ENCODE data around the gene HVCN1.
"Not testable (repeated sequence)": the region's sequence is repeated elsewhere in the genome, so short reads cannot be mapped to it uniquely, and the experiment has no call there.

The HVCN1 gene

GRCh38 chr12:110688446-110689280 lies at the start of gene HVCN1:
Gene HVCN1, minus strand, starts transcription at chr12:110689115. Its CDS starts 5,870 bp downstream, at chr12:110683245.
- peak; percentile 25 for DNase-seq (ENCODE audit: low read depth)

GRCh38 chr12:110737532-110737931 lies 48.6 kb upstream of the HVCN1 start:
- no peak for DNase-seq (ENCODE audit: low read depth)

- DNase-seq (ENCODE audit: low read depth) = not testable (repeated sequence)
These were observed 48.1 kb upstream of the HVCN1 start for GRCh38 chr12:110737016-110737415.

GRCh38 chr12:110733900-110734299 lies 45.0 kb upstream of the HVCN1 start:
- DNase-seq (ENCODE audit: low read depth) = no peak

GRCh38 chr12:110733089-110733715 lies 44.3 kb upstream of the HVCN1 start:
- no peak for DNase-seq (ENCODE audit: low read depth)

DNA sequence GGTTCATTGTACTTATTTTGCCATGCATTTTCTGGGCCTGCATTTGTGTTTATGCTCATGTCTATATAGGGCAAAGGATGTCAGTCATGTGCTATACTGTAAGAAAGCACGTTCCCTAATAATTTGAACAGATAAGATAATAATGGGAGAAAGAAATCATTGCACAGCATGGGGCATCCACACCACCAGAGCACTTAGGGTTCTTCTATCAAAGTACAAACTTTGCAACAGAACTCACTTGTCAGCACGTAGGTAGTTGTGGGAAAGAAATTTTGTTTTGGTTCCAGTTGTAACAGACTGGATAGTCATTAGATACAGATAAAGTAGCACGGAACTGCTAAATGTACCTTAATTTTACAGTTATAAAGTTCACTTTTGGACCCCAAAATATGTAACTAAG lies 43.7 kb upstream of the HVCN1 start:
- no peak for DNase-seq (ENCODE audit: low read depth)

DNA sequence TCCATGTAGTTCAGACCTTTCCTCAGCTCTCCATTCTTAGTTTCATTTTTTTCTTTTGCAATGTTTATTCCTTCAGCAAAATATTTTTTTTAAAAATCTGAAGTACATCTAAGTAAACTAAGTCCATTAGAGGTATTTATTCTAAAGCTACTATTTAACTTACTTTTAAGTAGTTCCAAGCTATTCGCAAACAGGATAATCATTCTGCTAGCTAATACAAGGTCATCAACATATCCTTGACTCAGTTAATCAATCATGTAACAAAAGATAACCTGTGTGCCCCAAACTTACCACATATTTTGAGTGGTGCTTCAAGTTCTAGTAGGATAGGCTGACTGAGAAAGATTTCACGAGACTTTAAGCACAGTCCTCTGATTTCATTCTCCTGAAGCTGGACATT lies 42.6 kb upstream of the HVCN1 start:
- DNase-seq (ENCODE audit: low read depth) = no peak

DNA sequence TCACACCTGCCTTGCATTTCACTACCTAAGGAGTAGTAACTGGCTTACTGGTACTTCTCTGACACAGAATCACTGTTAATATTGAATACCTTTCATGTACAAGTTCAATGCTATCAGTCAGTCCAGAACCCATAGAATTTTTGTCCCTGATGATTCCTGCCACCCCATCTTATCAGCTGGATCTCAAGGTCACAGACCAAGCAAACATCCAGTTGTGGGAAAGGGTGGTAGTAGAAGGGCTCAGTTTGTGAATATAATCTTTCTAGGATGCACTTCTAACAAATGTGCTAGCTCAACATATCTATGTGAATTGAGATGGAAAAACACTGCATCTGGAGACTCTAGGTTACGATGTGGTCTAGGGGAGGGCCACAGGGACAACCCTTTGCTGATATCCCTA lies 39.7 kb upstream of the HVCN1 start:
- no peak for DNase-seq (ENCODE audit: low read depth)

GRCh38 chr12:110726708-110727369 lies 37.9 kb upstream of the HVCN1 start:
- no peak for DNase-seq (ENCODE audit: low read depth)

DNA sequence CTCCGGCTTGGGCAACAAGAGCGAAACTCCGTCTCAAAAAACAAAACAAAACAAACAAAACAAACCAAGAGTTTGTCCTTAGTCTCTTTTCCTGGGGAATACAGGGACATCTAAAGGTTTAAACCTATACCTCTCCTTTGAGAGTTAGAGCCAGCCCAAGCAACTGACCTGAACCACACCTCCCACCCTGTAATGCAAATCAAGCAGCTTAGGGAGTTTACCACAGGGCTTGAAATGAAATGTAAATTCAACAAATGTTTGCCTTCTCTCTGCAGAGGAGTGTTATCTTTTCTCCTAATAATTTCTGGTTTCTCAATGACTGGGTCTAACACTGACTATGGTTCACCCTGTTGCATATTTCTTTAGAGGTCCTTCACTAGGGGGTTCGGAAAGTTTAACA lies 37.1 kb upstream of the HVCN1 start:
- DNase-seq (ENCODE audit: low read depth) = no peak

- DNase-seq (ENCODE audit: low read depth) = no peak
These were observed 36.4 kb upstream of the HVCN1 start for GRCh38 chr12:110725267-110725666.

DNA sequence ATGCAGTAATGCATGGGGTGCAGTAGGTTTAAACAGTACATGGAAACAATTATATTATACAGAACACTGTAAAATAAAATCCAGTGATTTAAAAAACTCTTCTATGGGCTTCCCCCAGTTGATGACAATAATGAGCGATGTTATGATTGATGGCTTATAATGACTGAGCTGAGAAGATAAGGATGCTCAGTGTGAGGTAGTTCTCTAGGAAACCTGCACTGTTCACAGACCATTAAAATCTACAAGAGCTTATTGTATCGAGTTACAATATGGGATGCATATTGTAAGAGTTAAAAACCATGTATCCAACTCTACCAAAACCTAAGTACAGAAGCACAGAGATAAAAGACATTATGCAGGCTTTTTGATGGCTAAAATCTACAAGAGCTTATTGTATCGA lies 34.0 kb upstream of the HVCN1 start:
- not testable (repeated sequence) for DNase-seq (ENCODE audit: low read depth)

DNA sequence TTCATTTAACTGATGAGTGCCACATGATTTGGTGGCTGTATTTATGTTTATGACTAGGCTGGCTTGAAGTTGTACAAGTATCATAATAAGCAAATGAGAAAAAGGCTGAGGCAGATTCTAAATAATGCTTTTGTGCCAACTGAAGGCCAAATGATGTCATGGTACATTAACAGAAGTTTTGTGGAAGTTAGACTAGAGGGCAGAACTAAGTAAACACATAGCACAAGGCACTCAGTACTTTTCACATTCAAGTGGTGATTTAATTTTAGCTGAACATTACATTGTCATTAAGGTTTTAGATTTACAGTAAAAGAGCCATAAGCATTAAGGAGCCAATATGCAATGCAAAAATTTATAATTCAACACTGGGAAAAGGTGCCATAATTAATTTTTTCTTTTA lies 32.7 kb upstream of the HVCN1 start:
- DNase-seq (ENCODE audit: low read depth) = no peak

DNA sequence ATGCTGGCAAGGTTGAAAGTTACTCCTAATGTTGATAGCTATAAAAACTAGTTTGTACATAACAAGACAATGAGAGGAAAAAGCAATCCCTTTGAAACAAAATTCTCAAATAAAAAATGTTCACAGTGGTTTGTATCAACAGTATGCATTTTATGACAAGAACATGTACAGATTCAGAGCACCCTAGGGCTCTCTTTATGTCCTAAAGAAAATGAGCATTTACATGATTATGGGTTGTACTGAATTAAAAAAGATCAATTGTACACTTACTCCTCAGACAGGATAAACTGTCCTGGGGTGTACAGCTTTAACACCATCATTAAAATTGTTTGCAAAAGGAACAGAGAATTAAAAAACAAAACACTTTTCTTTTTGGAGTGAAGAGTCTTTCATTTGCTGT lies 31.6 kb upstream of the HVCN1 start:
- no peak for DNase-seq (ENCODE audit: low read depth)

DNA sequence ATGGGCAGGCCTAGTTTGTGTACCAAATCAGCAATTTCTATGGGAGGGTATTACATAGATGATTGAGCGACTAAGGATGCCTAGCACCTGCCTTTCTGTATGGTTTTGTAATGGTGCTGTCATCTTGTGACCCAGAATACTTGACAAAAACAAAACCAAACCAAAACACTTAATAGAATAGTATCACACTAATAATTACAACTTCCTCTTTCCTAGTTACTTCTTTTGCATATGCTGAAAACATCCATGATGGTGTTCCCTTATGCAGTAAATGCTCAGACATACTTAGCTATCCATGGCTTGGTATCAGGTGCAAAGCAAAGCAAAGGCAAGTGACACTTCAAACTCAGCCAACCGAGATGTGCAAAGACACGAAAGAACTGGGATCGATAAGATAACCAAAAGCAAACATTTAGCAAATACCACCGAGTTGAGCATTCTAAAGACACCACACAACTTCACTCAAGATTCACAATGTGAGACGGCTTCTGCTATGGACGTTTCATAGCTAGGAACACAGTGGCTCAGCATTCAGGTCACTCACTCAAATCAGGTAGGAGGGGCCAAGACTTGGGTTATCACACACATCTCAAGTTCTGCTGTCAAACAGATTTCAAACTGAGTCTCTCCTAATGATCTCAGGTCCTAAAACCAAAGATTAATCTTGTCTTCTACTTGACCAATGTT lies 29.4 kb upstream of the HVCN1 start:
- no peak for DNase-seq (ENCODE audit: low read depth)

DNA sequence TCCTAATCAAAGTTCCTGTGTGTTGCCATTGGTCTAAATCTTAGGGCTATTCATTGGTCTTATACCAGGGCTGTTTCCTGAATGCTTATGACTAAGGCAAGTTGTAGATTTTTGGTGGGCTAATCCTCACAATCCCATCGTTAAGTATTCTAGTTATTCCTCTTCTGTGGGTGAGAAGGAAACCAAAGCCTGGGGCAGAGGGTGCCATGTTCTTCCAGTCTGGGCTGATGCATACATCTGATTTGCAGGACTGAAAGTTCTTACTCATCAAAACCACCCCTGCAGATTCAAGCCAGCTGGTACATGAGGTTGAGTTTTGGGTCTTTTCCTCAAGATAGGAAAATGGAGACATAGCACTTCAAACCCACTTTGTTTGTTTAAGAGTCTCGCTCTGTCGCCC lies 28.1 kb upstream of the HVCN1 start:
- no peak for DNase-seq (ENCODE audit: low read depth)

DNA sequence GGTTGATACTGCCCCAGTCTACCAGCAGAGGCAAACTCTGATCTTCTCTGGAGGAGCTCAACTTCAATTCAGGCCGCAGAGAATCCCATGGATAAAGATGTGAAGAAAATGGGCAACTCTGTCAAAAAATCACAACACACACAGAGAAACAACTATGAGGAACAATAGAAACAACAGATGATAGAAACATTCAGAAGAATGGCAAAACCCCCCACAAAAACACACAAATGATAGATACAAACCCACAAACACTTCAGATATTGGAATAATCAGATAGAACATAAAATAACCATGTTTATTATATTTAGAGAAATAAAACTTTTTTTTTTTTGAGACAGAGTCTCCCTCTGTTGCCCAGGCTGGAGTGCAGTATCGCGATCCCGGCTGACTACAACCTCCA lies 20.0 kb upstream of the HVCN1 start:
- DNase-seq (ENCODE audit: low read depth) = no peak

DNA sequence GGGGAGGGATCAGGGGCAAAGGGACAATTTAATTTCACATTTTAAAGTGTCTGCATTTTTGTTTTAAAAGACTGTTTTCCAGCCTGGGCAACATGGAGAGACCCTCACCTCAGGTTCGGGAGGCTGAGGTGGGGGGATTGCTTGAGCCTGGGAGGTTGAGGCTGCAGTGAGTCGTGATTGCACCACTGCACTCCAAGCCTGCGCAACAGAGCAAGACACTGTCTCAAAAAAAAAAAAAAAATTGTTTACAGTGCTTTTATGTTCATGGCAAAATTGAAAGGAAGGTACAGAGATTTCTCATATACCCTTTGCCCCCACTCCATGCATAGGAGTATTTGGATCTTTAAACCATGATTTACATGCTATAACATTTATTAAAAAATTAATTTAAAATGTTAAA lies 16.4 kb upstream of the HVCN1 start:
- DNase-seq (ENCODE audit: low read depth) = no peak

DNA sequence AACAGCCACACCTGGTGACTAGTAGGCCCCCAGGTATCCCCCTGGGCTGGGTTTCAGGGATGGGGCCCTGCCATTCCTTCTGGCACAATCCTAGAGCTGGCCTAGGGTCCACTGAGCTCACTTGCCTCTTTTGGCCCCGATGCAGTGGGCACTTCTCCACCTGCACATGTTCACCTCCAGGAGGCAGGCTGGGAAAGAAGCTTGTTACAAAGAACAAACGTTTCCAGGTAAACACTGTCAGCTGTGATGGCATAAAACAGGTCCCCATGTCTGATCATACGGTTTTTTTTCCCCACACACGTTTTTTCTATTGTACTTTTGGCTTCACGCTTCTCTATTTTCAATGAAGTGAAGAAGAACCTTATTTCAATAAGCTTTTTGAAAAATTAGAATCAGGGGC lies 15.8 kb upstream of the HVCN1 start:
- no peak for DNase-seq (ENCODE audit: low read depth)

DNA sequence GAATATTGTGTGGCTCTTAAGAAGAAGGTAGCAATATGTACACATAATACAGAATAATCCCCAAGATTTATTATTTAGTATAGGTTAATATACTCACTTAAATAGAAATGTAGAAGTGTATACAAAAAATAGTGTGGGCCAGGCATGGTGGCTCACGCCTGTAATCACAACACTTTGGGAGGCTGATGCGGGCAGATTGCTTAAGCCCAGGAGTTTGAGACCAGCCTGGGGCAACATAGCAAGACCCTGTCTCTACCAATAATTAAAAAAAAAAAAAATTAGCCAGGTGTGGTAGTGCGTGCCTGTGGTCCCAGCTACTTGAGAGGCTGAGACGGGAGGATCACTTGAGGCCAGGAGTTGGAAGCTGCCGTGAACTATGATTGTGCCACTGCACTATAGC lies 15.3 kb upstream of the HVCN1 start:
- DNase-seq (ENCODE audit: low read depth) = no peak

GRCh38 chr12:110702081-110702480 lies 13.2 kb upstream of the HVCN1 start:
- DNase-seq (ENCODE audit: low read depth) = no peak

DNA sequence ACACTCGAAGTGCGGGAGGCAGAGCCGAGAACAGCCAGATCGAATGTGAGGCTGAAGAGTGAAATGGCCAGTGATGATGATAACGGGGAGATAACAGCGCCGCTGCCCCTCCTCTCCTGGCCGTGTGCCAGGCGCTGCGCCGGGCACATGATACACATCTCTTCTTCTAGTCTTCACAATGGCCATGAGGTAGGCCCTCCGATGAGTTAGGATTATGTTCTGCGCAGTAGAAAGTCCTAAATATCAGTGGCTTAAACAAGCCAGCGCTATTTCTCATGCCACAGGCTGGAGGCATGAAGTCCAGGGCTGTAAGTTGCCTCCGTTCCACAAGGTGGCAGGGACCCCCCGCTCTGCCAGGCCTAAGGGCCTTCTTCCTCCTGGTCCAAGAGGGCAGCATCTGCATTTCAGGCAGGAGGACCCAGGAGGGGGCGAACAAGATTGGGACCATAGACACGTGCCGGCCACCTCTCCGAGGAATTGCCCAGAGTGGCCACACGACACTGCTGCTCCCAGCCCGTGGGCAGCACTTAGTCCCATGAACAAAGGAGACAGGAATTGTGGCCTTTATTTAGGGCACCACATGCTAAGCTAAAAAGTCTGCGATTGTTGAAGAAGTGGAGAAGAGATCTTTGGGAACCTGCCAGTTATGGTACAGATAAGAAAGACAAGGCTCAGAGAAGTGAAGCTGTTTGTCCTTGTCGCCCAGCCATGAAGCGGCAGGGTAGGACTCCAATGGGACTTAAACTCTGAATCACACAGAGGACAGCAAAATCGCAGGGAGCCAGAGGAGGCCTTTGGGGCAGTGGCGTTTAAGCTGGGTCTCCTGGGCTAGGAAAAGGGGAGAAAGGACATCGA lies 10.9 kb upstream of the HVCN1 start:
- DNase-seq (ENCODE audit: low read depth) = no peak
